Vagina (tissue), 2 donors: ENCODE results near the gene SPDYE18.
"Not testable (repeated sequence)": the region's sequence is repeated elsewhere in the genome, so short reads cannot be mapped to it uniquely, and the experiment has no call there.

Experiments used
- POLR2A ChIP-seq, 2 donors: fragments of 450-650 bp; IDR thresholded peaks; one replicate each; pipeline ENCODE4 v1.6.1; 2017; ENCODE audit warnings: antibody characterized with exemption in 2 of 2, mild to moderate bottlenecking in 2 of 2, moderate library complexity in 2 of 2
- TF ChIP-seq, protein P1 (sequence below), 3 experiments: fragments of 450-650 bp in 2 of 3; fragments of 200-600 bp in 1 of 3; sonication (generic) in 1 of 3; IDR thresholded peaks; one replicate each; pipeline ENCODE4 v1.5.1; 2017 to 2019; ENCODE audit warnings: antibody characterized with exemption in 3 of 3, mild to moderate bottlenecking in 2 of 3, moderate library complexity in 2 of 3

- TF ChIP-seq, protein P1, sequence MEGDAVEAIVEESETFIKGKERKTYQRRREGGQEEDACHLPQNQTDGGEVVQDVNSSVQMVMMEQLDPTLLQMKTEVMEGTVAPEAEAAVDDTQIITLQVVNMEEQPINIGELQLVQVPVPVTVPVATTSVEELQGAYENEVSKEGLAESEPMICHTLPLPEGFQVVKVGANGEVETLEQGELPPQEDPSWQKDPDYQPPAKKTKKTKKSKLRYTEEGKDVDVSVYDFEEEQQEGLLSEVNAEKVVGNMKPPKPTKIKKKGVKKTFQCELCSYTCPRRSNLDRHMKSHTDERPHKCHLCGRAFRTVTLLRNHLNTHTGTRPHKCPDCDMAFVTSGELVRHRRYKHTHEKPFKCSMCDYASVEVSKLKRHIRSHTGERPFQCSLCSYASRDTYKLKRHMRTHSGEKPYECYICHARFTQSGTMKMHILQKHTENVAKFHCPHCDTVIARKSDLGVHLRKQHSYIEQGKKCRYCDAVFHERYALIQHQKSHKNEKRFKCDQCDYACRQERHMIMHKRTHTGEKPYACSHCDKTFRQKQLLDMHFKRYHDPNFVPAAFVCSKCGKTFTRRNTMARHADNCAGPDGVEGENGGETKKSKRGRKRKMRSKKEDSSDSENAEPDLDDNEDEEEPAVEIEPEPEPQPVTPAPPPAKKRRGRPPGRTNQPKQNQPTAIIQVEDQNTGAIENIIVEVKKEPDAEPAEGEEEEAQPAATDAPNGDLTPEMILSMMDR (IDR thresholded peaks at IDR 0.05), result not testable (repeated sequence)
- not testable (repeated sequence) for TF ChIP-seq POLR2A (IDR thresholded peaks at IDR 0.05)
These were observed at the start of gene SPDYE18 for GRCh38 chr7:77062557-77062956.
